Dendritic cell treated with granulocyte-macrophage colony-stimulating factor and Interleukin-4, amounts not matched to agents 40 ng/mL and 50 ng/mL, for 4 days (primary cell): Measurements from ENCODE around the gene FREM1.

Experiments
- H3K27ac Mint-ChIP-seq: one replicate; pipeline ENCODE4 v1.8.0; 2022; ENCODE audit warnings: mild to moderate bottlenecking, mixed read lengths
- H3K27me3 Mint-ChIP-seq: one replicate; pipeline ENCODE4 v1.8.0; 2022; ENCODE audit warnings: mild to moderate bottlenecking, mixed read lengths
- H3K36me3 Mint-ChIP-seq: one replicate; pipeline ENCODE4 v1.8.0; 2022; ENCODE audit warnings: low read depth, mixed read lengths
- H3K4me1 Mint-ChIP-seq: one replicate; pipeline ENCODE4 v1.8.0; 2022; ENCODE audit warnings: low read depth, mixed read lengths
- H3K4me3 Mint-ChIP-seq: one replicate; pipeline ENCODE4 v1.8.0; 2022; ENCODE audit warnings: mild to moderate bottlenecking, moderate library complexity, mixed read lengths
- H3K9me3 Mint-ChIP-seq: one replicate; pipeline ENCODE4 v1.8.0; 2022; ENCODE audit warnings: mixed read lengths
- intact Hi-C: fragments of 100-400 bp; cut with micrococcal nuclease; formaldehyde crosslinking; loops from one replicate; pipeline ENCODE4 v1.15.0; 2022

Gene FREM1, protein sequence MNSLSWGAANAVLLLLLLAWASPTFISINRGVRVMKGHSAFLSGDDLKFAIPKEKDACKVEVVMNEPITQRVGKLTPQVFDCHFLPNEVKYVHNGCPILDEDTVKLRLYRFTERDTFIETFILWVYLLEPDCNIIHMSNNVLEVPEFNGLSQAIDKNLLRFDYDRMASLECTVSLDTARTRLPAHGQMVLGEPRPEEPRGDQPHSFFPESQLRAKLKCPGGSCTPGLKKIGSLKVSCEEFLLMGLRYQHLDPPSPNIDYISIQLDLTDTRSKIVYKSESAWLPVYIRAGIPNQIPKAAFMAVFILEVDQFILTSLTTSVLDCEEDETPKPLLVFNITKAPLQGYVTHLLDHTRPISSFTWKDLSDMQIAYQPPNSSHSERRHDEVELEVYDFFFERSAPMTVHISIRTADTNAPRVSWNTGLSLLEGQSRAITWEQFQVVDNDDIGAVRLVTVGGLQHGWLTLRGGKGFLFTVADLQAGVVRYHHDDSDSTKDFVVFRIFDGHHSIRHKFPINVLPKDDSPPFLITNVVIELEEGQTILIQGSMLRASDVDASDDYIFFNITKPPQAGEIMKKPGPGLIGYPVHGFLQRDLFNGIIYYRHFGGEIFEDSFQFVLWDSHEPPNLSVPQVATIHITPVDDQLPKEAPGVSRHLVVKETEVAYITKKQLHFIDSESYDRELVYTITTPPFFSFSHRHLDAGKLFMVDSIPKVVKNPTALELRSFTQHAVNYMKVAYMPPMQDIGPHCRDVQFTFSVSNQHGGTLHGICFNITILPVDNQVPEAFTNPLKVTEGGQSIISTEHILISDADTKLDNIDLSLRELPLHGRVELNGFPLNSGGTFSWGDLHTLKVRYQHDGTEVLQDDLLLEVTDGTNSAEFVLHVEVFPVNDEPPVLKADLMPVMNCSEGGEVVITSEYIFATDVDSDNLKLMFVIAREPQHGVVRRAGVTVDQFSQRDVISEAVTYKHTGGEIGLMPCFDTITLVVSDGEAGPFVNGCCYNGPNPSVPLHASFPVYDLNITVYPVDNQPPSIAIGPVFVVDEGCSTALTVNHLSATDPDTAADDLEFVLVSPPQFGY (N-terminal part only)

DNA sequence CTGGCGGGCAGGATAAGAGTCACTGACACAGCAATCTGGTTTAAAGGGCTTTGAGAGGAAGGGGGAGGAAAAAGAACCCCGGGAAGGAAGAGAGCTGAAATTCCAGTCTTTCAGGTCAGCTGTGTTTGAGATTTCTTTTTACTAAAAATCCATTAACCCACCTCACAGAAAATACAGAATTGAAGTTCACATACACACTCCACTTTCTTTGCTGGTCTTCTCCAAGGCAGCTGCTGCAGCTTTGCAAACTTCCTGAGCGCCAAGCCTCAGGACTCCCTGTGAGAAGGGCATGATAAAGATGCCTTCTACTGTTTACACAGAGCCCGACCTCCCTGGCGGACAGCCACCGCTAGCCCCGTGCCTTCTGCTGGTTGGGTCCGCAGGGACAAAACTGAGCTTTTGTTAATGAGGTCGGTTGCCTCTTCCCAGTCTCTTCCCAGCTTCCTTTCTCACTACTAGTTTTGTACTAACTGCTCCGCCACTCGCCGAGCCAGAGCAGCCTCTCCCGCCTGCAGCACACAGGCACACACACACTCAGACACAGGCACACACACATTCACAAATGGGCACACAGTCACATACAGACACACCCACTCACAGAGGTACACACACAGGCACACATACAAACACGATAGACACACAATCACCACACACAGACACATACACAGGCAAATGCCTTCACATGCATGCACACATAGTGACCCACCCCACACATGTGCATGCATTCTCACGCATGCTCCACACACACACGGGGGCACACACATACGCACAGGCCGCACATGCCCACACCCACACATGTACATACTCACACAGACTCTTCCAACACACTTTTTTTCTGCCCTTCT lies at the start of gene FREM1:
Gene FREM1, minus strand, starts transcription at position 468 of the 845 bp plus-strand sequence. CDS start 41,451 bp downstream, outside the sequence.
- no peaks in the 10 kb centered on the region for H3K9me3 Mint-ChIP-seq

DNA sequence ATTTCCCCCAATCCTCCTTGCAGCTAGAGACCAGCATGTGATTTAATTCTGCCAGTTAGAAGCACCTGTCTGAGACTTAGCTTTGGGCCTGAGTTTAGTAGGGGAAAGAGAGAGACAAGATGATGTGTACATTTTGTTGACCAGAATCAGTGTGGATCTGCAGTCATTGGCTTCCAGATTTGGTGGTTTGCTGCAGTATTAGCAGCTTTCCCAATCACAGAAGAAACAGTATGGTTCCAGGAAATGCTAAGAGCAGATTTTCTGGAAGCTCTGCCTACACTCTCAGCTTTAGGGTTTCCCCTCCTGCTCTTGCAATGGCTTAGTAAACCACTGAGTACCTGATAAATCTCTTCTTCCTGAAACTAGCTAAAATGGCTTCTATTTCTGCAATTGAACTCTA lies 48.8 kb upstream of the FREM1 start:
- no peaks in the 10 kb centered on the region for H3K9me3 Mint-ChIP-seq
- no peaks in the 10 kb centered on the region for H3K4me1 Mint-ChIP-seq
- H3K4me3 Mint-ChIP-seq: no peak overlapping the region
- no peaks in the 10 kb centered on the region for H3K36me3 Mint-ChIP-seq
- intact Hi-C loops: no loop called here
- no peak overlapping the region for H3K27ac Mint-ChIP-seq
- no peaks in the 10 kb centered on the region for H3K27me3 Mint-ChIP-seq

More for the DNA sequence above, at the start of gene FREM1:
- no peaks in the 10 kb centered on the region for H3K4me1 Mint-ChIP-seq
- H3K27me3 Mint-ChIP-seq: peaks cover 2% of the 10 kb centered on the region
- H3K27ac Mint-ChIP-seq: no peak within 1 kb of the TSS
- no peaks in the 10 kb centered on the region for H3K36me3 Mint-ChIP-seq
- H3K4me3 Mint-ChIP-seq: no peak within 1 kb of the TSS
- intact Hi-C loops: no loop called here

DNA sequence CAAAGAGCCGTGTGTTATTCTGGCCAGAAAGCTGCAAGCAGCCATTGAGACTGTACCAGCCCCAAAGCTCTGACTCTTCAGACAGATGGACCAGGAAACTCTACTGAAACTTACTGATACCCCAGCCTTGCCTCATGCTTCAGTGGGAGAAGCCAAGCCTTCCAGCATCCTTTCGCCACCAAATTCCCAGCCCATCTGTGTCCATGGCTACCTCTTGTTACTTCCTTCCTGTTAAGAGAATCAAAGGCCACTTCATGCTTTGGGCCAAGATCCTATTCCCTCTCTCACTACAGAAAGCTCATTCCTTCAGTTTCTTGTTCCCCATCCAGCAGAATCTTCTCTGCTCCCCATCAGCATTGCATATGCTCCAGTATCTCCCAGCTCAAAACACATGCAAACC lies 46.9 kb upstream of the FREM1 start:
- Mint-ChIP-seq H3K36me3 (no peaks in the 10 kb centered on the region), H3K9me3 (no peaks in the 10 kb centered on the region), H3K4me1 (no peaks in the 10 kb centered on the region), H3K4me3 (no peak overlapping the region), H3K27ac (no peak overlapping the region), H3K27me3 (no peaks in the 10 kb centered on the region)
- intact Hi-C loops: no loop called here

DNA sequence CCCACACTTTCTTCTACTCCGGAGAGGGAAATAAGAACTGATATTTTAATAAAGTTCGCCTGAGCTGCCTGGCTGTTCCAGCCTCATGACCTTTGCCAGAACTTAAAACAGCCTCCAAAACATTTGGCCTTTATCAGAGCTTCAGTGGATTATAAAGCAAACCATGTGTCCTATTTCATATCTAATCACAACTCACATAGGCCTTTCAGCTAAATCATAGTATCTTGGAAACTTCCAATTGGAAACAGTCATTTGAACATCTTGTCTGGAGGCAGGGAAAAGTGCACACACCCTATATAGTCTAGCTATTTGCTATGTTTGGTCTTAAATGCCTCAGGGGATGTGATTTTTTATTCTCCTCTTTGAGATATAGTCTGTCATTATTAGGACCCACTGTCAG lies 46.0 kb upstream of the FREM1 start:
- no peaks in the 10 kb centered on the region for H3K4me1 Mint-ChIP-seq
- no peaks in the 10 kb centered on the region for H3K27me3 Mint-ChIP-seq
- H3K4me3 Mint-ChIP-seq: no peak overlapping the region
- H3K9me3 Mint-ChIP-seq: no peaks in the 10 kb centered on the region
- intact Hi-C loops: no loop called here
- no peaks in the 10 kb centered on the region for H3K36me3 Mint-ChIP-seq
- H3K27ac Mint-ChIP-seq: no peak overlapping the region

DNA sequence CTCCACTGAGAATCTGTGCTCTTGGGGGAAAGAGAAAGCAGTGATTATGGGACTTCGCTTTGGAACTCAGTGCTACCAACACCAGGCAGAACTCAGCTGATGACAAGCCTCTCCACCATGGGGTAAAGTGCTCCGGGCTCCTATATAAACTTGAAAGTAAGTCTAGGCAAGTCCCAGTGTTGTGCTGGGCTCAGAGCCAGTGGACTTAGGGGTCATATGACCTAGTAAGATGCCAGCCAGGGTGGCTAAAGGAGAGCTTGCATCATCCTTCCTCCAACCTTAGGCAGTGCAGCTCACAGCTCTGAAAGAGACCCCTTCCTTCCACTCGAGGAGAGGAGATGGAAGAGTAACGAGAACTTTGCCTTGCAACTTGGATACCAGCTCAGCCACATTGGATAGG lies 35.1 kb upstream of the FREM1 start:
- intact Hi-C loops: no loop called here
- Mint-ChIP-seq H3K4me3 (no peak overlapping the region), H3K27ac (no peak overlapping the region), H3K36me3 (no peaks in the 10 kb centered on the region), H3K27me3 (no peaks in the 10 kb centered on the region), H3K4me1 (peaks cover 4% of the 10 kb centered on the region), H3K9me3 (peaks cover 12% of the 10 kb centered on the region)

DNA sequence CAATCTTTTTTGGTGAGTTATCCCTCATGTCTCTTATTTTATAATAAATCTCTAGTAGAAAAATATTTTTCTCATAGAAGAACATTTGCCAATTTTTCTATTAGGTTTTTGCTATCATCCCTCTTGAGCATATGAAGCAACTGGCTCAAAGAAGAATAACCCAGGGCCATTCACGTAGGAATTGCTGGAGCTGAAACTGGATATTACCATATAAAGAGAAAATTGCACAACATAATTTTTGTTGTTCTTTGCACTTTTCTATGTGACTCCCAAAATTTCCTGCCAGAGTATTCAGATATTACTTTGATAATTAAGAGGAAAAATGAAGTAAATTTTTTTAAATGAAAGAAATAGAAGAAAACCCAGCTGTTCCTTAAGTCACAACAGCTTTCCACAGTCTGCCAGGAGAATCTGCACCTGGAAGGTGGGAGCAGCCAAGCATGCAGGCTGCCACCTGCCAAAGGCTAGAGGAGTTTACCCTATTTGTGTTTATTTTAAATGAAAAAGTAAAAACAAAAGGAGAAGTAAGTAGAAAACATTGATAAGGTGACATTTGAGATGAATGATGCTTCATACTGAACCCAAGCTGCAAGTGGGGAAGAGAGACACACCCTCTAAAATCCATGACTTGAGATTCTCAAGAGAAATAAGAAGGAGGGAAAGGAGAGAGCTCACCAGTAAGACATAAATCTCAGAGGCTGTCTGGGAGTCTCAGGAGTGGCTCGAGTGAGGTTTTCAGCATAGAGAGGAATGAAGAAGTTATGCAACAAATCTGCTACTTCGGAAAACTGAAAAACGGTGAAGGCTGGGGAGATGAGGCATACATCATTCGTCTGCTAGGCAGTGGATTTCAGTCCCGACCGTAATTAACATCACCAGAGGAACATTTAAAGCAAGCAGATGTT lies 31.5 kb upstream of the FREM1 start:
- Mint-ChIP-seq H3K4me3 (no peak overlapping the region), H3K27me3 (no peaks in the 10 kb centered on the region), H3K4me1 (no peaks in the 10 kb centered on the region), H3K36me3 (no peaks in the 10 kb centered on the region), H3K9me3 (peaks cover 12% of the 10 kb centered on the region), H3K27ac (no peak overlapping the region)
- intact Hi-C loops: no loop called here

DNA sequence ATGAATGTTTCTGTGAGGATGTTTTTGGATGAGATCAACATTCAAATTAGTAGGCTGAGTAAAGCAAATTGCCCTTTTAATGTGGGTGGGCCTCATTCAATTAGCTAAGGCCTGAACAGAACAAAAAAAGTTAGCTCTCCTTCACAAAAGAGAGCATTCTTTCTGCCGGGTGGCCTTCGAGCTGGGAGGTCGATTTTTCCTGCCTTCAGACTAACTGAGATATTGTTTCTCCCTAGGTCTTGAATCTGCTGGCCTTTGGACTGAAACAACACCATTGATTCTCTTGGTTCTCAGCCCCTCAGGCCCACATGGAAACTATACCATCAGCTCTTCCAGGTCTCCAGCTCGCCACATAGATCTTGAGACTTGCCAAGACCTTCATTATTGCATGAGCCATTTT lies 29.1 kb upstream of the FREM1 start:
- intact Hi-C loops: no loop called here
- H3K27ac Mint-ChIP-seq: no peak overlapping the region
- H3K9me3 Mint-ChIP-seq: no peaks in the 10 kb centered on the region
- no peak overlapping the region for H3K4me3 Mint-ChIP-seq
- no peaks in the 10 kb centered on the region for H3K27me3 Mint-ChIP-seq
- no peaks in the 10 kb centered on the region for H3K4me1 Mint-ChIP-seq
- H3K36me3 Mint-ChIP-seq: no peaks in the 10 kb centered on the region

DNA sequence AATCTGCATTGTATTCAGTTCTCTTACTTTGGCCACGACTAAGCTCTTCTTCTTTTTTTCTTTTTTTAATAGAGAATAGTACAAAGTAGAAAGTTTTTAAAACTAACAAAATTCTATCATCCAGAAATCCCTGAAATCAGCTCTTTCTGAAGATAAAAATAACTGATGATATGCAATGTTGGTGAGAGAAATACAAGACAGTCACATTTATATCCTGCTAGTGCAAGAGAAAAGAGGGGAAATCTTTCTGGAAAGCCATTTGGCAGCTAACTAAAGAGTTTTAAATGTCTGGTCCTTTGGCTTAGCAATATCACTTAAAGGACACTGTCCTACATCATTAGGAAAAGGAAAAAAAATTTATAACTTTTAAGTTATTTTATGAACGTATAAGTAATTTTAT lies 27.0 kb upstream of the FREM1 start:
- intact Hi-C loops: no loop called here
- Mint-ChIP-seq H3K27me3 (no peaks in the 10 kb centered on the region), H3K36me3 (no peaks in the 10 kb centered on the region), H3K4me1 (no peaks in the 10 kb centered on the region), H3K27ac (no peak overlapping the region), H3K4me3 (no peak overlapping the region), H3K9me3 (no peaks in the 10 kb centered on the region)

DNA sequence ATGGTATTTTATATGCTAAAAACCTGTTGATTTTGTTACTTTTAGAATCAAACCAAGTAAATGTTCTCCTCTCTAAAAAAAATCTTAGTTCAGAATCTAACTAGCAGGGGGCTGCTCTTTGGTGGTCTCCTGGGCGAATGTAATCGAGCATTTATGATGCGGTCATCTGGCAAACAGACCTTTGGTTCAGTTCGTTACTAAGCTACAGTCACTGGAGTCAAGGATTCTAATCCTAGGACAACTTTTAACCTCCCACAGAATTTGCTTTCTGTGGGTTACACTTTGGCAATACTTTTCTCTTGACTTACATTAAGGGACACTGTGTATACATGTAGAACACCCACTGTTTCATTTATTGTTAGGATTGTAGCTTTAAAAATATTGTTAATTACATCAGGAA lies 26.3 kb upstream of the FREM1 start:
- Mint-ChIP-seq H3K27me3 (no peaks in the 10 kb centered on the region), H3K4me3 (no peak overlapping the region), H3K27ac (no peak overlapping the region), H3K9me3 (no peaks in the 10 kb centered on the region), H3K36me3 (no peaks in the 10 kb centered on the region), H3K4me1 (no peaks in the 10 kb centered on the region)
- intact Hi-C loops: no loop called here

DNA sequence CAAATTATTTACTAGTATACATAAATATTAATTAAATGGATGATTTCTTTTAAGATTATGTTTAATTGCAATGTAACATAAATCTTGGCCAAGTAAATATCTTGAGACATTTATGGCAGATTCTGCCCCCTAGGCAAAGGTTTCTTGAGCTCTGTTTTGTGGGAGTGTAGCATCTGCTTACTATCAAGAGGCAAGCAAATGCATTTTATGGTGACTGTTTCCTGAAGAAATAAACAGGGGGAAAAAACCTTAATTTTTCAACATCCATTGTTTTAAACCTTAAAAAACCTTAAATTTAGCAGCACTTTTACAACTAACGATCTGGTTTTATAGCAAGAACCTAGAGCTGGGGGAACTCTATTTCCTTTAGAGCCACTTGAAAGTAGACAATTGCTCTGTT lies 25.7 kb upstream of the FREM1 start:
- intact Hi-C loops: no loop called here
- no peaks in the 10 kb centered on the region for H3K27me3 Mint-ChIP-seq
- H3K36me3 Mint-ChIP-seq: no peaks in the 10 kb centered on the region
- H3K9me3 Mint-ChIP-seq: no peaks in the 10 kb centered on the region
- H3K27ac Mint-ChIP-seq: no peak overlapping the region
- H3K4me3 Mint-ChIP-seq: no peak overlapping the region
- H3K4me1 Mint-ChIP-seq: no peaks in the 10 kb centered on the region

DNA sequence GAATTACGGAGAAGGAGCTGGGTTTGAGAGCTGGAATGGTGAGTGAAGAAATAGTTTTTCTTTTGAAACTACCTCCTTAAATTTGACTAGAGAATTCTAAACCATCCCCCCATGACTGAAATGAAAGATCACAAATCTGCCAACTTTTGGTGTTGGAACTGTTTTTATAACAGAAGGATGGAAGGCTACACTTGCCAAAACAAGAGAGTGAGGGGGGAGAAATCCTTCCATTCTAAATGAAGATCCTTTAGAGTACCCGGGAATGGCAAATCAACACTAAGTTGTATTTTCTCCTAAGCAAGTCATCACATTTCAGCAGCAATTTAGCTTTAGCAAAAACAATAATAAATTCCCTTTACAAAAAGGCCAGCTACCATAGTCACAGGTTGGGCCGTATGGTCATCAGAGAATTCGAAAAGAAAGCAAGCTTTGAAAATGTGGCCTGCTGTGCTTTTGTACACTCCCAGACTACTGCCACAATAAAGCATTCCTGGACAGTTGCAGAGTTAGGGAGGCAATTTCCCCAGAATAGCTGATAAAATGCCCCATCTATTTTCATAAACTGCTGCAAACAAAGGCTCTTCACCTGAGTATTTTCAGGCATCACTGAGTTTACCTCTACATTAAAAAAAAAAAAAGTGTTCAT lies 25.0 kb upstream of the FREM1 start:
- H3K27ac Mint-ChIP-seq: no peak overlapping the region
- no peaks in the 10 kb centered on the region for H3K4me1 Mint-ChIP-seq
- H3K27me3 Mint-ChIP-seq: no peaks in the 10 kb centered on the region
- no peak overlapping the region for H3K4me3 Mint-ChIP-seq
- no peaks in the 10 kb centered on the region for H3K36me3 Mint-ChIP-seq
- intact Hi-C loops: no loop called here
- no peaks in the 10 kb centered on the region for H3K9me3 Mint-ChIP-seq

DNA sequence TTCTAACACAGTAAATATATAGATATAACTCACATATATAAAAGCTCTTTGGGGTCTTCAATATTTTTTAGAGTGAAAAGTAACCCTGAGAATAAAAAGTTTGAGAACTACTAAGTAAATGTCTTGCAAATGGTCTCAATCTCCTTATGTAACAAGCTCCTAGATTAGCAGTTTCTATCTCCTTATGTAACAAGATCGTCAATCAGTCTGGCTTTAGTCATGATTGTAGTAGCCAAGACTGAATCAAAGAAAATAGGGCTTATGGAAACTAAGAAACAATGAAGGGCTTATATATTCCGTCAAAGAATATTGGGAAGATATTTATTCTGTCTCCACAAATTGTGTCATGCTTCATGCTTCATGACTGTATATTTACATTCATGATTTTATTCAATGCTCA lies 22.4 kb upstream of the FREM1 start:
- H3K9me3 Mint-ChIP-seq: no peaks in the 10 kb centered on the region
- no peaks in the 10 kb centered on the region for H3K27me3 Mint-ChIP-seq
- no peaks in the 10 kb centered on the region for H3K4me1 Mint-ChIP-seq
- H3K4me3 Mint-ChIP-seq: no peak overlapping the region
- intact Hi-C loops: no loop called here
- no peaks in the 10 kb centered on the region for H3K36me3 Mint-ChIP-seq
- no peak overlapping the region for H3K27ac Mint-ChIP-seq
